Measurements from ENCODE around the gene FGD4.

FGD4 gene

GRCh38 chr12:32583534-32583933, 184.2 kb downstream of the FGD4 start:
- TF ChIP-seq CTCF (IDR thresholded peaks at IDR 0.05) = no peak
- Histone ChIP-seq H3K9ac (no peak overlapping the region), H2AFZ (no peak overlapping the region), H3K4me3 (ENCODE audit: low read depth, low read length) (no peak overlapping the region), H3K4me1 (no peaks in the 10 kb centered on the region), H3K36me3 (ENCODE audit: control insufficient read depth, insufficient read depth, low read length) (no peaks in the 10 kb centered on the region), H3K27me3 (ENCODE audit: control insufficient read depth, insufficient read depth, low read length) (no peaks in the 10 kb centered on the region), H3K79me2 (peaks cover 2% of the 10 kb centered on the region), H3K9me3 (ENCODE audit: control insufficient read depth, low read length) (no peaks in the 10 kb centered on the region), H3K27ac (no peak overlapping the region), H3K4me2 (ENCODE audit: low read length) (no peak overlapping the region)

GRCh38 chr12:32585680-32586079, 186.3 kb downstream of the FGD4 start:
- Histone ChIP-seq H3K9ac (no peak overlapping the region), H3K36me3 (ENCODE audit: control insufficient read depth, insufficient read depth, low read length) (no peaks in the 10 kb centered on the region), H3K27me3 (ENCODE audit: control insufficient read depth, insufficient read depth, low read length) (no peaks in the 10 kb centered on the region), H3K27ac (no peak overlapping the region), H3K79me2 (no peaks in the 10 kb centered on the region), H2AFZ (no peak overlapping the region), H3K4me1 (no peaks in the 10 kb centered on the region), H3K4me3 (ENCODE audit: low read depth, low read length) (no peak overlapping the region), H3K4me2 (ENCODE audit: low read length) (no peak overlapping the region), H3K9me3 (ENCODE audit: control insufficient read depth, low read length) (no peaks in the 10 kb centered on the region)
- no peak for TF ChIP-seq CTCF (IDR thresholded peaks at IDR 0.05)

- Histone ChIP-seq H3K9ac (no peak overlapping the region), H3K27me3 (ENCODE audit: control insufficient read depth, insufficient read depth, low read length) (no peaks in the 10 kb centered on the region), H3K79me2 (no peaks in the 10 kb centered on the region), H3K4me2 (ENCODE audit: low read length) (no peak overlapping the region), H3K4me1 (no peaks in the 10 kb centered on the region), H3K36me3 (ENCODE audit: control insufficient read depth, insufficient read depth, low read length) (no peaks in the 10 kb centered on the region), H2AFZ (no peak overlapping the region), H3K9me3 (ENCODE audit: control insufficient read depth, low read length) (no peaks in the 10 kb centered on the region), H3K27ac (no peak overlapping the region), H3K4me3 (ENCODE audit: low read depth, low read length) (no peak overlapping the region)
- TF ChIP-seq CTCF (IDR thresholded peaks at IDR 0.05) = no peak
Measured at GRCh38 chr12:32586390-32586789, 187.0 kb downstream of the FGD4 start.

GRCh38 chr12:32587581-32588495, 188.5 kb downstream of the FGD4 start:
- no peak overlapping the region for H3K4me3 ChIP-seq (ENCODE audit: low read depth, low read length)
- no peak overlapping the region for H3K4me2 ChIP-seq (ENCODE audit: low read length)
- H2AFZ ChIP-seq = no peak overlapping the region
- H3K9me3 ChIP-seq (ENCODE audit: control insufficient read depth, low read length) = no peaks in the 10 kb centered on the region
- H3K9ac ChIP-seq = no peak overlapping the region
- no peak for TF ChIP-seq CTCF (IDR thresholded peaks at IDR 0.05)
- H3K79me2 ChIP-seq = no peaks in the 10 kb centered on the region
- H3K27ac ChIP-seq = no peak overlapping the region
- no peaks in the 10 kb centered on the region for H3K36me3 ChIP-seq (ENCODE audit: control insufficient read depth, insufficient read depth, low read length)
- H3K4me1 ChIP-seq = no peaks in the 10 kb centered on the region
- H3K27me3 ChIP-seq (ENCODE audit: control insufficient read depth, insufficient read depth, low read length) = no peaks in the 10 kb centered on the region

GRCh38 chr12:32588604-32589003, 189.2 kb downstream of the FGD4 start:
- Histone ChIP-seq H3K9me3 (ENCODE audit: control insufficient read depth, low read length) (no peaks in the 10 kb centered on the region), H3K4me3 (ENCODE audit: low read depth, low read length) (no peak overlapping the region), H3K27ac (no peak overlapping the region), H2AFZ (no peak overlapping the region), H3K9ac (no peak overlapping the region), H3K27me3 (ENCODE audit: control insufficient read depth, insufficient read depth, low read length) (no peaks in the 10 kb centered on the region), H3K36me3 (ENCODE audit: control insufficient read depth, insufficient read depth, low read length) (no peaks in the 10 kb centered on the region), H3K4me2 (ENCODE audit: low read length) (no peak overlapping the region), H3K4me1 (peaks cover 7% of the 10 kb centered on the region), H3K79me2 (no peaks in the 10 kb centered on the region)
- TF ChIP-seq CTCF (IDR thresholded peaks at IDR 0.05) = no peak

Measured in parathyroid adenoma (tissue), 2 donors.